Non-pigmented ciliary epithelial cell (primary cell): ENCODE measurements around the gene HAUS3.

ENCODE experiments used
- DNase-seq: peaks from one replicate; pipeline ENCODE4 v3.0.0-alpha.2; 2010; ENCODE audit warnings: low read depth

The HAUS3 gene

DNA sequence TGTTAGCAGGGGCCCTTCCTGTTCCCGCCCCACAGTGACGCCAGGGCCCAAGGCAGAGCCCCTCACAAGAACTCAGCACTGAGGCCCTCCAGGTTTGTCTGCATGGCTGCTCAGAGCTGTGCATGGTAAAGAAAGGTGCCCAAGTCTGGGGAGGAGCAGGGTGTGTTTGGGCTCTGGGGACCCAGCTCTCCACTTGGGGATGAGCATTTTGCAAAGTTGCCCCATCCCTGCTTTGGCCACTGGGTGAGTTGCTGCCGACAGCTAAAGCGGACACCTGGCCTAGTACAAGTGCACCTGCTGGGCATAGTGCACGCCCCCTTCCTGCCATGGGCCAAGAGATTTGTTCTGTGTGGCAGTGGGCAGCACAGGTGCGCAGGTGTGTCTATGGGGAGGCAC, 22.0 kb upstream of the HAUS3 start:
- DNase-seq: no peak

DNA sequence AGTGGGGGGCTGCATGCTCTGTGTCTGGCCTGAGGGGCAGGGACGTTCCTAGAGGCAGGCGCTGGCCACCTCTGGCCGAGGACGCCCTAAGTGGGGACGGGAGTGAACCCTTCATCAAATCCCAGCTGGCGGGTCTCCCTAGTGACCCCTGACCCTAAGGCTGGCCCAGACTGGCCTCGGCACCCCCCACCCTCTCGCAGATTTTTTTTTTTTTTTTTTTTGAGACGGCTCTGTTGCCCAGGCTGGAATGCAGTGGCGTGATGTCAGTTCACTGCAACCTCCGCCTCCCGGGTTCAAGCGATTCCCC, 21.0 kb upstream of the HAUS3 start:
- no peak for DNase-seq

DNA sequence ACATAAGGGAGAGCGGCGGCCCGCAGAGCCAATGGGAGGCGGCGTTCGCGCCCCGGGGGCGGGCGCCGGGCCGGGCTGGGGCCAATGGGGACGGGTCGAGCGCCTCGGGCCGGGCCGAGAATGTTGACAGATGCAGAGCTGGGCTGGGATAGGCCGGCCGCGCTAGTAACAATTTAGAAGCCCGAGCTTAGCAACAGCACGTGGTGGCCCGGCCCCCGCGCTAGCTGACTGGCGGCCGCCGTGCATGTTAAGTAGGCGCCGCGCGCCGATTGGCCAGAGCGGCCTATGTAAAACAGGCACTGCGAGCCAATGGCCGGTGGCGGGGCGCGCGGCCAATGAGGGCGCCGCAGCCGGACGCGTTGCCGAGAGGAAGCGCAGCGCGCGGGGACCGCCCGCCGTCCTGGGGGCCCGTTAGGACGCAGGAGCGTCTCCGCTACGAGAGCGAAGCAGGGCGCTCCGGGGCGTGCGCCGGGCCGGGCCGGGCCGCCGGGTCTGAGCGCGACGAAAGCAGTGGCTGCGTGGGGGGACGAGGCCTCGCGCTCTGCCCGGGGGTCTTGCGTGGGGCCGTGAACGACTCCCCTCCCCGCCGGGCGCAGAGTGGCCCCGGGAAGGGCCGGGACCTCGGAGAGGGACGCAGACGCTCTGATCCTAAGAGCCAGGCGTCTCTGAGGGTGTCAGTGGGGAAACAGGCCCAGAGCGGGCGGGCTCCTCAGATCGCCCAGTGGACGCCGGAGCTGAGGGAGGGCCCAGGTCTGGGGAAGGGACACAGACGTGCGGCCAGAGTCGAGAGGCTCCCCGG, 20.4 kb upstream of the HAUS3 start:
- peak; percentile 93 for DNase-seq

DNA sequence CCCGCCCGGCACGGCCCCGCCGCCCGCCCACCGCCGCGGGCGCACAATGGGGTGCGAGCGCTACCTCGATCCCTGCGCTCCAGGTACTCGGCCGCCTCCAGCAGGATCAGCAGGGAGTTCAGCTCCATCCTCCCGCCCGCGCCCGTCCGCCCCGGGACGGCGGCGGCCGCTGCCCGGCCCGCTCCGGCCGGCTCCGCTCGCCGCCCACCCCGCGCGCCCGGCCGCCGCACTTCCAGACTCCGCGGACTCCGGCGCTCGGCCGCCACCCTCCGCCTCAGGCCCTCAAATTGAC, 19.9 kb upstream of the HAUS3 start, which contains the start of gene MXD4:
Gene MXD4, minus strand, starts transcription at position 257 of the 292 bp plus-strand sequence. Its CDS starts 129 bp downstream, at position 128.
- DNase-seq: no peak

DNA sequence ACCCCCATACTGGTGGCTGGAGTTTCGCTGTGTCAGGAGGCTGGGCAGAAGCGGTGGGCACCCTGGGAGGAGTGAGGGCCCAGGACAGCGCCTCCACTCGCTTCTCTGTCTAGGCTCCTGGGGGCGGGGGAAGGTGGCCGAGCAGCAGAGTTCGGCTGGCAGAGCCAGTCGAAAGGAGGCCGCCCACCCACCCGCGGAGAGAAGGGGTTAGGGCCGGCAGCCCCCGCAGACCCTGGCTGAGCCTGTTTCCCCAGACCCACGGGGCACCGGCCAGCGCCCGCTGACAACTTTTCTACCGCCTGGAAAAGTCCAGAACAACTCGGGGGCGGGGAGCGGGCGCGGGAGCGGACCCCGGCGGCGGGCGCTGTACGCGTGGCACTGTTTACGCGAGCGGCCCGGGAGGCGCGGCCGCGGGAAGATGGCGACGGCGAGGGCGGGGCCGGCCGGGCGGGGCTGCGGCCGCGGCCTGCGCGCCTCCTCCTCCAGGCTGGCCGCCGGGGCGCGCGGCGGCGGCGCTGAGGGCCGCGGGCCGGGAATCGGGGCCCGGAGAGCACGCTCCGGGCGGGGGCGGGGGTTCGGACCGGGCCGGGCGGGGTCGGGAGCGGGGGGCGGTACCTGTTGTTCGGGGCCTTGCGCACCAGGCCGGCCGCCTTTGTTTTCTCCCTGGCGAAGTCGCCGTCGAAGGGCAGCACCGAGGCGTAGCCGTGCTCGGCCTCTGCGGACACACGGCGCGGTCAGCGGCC, 19.4 kb upstream of the HAUS3 start:
- no peak for DNase-seq

DNA sequence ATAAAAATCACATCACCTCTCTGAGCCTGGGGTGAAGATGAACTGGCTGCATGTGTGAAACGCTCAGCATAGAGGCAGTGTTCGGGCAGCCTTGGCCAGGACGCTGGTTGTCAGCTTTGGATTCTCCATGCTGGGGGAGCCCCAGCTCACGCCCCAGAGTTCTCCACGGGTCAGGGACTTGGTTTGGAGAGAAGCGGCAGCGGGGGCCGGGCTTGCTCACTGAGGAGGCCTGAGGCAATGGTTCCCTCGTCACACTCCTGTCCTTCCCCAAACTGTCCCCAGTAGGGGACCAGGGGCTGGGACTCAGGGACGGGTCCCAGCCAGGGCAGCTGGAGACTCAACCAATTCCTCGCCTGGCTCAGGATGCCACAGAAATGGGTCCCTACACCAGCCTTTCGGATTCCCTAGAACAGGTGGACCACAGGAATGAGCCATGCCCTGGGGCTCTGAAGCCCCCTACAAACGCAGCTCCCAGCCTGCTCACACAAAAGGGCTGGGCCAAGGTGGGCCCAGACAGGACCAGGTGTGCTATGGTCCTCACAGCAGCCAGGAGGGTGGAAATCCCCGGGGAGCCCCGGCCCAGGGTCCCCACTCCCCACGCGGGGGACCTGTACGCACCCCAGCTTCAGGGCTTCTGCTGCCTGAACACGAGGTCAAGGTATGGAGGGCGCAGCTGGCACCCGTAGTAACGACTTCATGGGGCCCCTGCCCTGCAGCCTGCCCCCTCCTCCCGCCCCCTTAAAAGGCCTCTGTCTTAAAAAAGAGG, 18.6 kb upstream of the HAUS3 start:
- DNase-seq: no peak

DNA sequence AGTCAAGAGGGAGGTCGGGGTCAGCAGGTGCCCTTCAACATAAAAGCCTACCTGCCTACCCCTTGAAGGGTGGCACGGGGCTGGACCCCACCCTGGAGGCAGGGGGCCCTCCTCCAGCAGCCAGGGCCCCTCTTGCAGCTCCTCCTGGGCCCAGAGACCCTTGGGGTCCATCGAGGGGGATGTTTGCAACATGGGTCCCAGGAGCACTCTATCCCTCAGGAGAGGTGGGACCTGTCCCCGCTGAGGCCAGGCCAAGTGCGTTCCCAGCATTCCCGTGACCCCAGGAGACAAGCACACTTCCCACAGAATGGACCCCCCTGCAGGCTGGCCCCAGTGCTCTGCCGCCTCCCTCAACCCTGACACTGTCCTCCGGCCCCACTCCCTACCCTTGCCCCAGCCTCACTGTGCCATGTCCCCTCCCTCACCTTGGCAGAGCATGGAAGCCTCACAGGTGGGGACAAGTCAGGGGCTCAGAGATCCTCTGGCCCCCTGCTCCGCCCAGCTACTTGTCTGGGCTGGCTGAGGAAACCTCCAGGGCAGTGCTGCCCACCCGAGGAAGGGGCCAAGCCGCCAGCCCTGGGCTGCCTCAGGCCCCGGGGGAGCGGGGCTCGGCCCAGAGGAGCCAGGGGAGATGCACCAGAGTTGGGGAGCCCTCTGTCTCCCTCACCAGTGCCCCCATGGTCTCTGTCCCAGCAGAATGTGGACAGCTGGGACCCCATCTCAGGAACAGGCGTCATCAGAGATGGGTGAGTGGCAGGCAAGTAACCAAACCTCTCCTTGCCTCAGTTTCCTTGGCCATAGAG, 17.8 kb upstream of the HAUS3 start:
- no peak for DNase-seq

DNA sequence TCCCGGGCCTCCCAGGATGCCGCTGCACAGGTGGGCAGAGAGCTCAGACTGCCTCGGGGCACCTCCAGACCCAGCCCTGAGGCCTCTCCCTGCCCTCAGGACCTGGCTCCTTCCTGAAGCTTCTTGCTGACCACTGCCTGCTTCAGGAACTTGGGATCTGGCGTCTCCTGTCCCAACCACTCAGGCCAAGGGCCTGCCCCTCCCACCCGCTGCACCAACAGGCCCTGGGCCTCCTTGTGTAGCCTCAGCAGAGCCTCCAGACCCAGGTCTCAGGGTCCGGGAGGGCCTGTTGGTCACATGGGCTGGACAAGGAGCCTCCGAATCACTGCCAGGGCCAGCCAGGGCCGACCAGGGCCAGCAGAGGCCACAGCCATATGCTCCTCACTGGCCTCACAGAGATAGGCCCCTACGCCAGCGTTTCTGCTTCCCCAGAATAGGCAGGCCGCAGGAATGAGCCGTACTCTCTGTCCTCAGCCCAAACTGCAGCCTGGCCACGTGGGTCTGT, 17.2 kb upstream of the HAUS3 start:
- no peak for DNase-seq

DNA sequence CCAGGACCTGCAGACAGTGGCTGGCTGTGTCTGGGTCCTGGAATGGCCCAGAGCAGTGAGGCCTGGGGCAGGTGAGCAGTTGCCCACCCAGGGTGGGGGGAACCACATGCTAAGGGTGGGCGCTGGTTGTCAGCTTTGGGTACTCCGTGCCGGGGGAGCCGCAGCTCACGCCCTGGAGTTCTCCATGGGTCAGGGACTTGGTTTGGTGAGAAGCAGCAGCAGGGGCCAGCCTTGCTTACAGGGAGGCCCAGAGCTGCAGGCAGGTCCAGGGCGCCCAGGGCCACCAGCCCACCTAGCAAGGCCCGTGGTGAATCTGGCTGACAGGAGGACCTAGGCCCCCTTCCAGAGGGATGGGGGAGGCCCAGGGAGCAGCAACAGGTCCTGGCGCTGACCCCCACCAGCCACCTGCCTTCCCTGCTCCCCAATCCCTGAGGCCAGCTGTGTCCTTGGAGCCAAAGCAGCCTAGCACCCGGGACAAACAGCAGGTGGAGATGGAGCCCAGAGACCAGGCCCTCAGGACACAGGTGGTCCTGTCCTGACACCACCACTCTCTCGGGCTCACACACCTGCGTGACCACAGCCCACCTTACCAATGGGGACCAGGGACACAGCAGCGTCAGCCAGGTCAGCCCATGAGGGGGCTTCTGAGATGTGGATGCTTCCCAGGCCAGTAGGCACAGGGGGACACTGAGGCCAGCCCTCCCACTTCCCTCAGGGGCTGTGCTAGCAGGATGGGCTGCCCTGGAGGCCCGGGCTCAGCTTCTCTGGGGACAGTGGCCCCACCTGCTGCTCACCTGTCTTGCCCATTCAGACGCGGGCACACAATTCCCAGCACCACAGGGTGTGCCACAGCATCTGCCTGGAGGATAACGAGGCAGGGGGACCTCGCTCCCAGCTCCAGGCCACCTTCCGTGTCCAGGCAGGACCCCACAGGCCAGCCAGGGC, 16.4 kb upstream of the HAUS3 start:
- DNase-seq: no peak

DNA sequence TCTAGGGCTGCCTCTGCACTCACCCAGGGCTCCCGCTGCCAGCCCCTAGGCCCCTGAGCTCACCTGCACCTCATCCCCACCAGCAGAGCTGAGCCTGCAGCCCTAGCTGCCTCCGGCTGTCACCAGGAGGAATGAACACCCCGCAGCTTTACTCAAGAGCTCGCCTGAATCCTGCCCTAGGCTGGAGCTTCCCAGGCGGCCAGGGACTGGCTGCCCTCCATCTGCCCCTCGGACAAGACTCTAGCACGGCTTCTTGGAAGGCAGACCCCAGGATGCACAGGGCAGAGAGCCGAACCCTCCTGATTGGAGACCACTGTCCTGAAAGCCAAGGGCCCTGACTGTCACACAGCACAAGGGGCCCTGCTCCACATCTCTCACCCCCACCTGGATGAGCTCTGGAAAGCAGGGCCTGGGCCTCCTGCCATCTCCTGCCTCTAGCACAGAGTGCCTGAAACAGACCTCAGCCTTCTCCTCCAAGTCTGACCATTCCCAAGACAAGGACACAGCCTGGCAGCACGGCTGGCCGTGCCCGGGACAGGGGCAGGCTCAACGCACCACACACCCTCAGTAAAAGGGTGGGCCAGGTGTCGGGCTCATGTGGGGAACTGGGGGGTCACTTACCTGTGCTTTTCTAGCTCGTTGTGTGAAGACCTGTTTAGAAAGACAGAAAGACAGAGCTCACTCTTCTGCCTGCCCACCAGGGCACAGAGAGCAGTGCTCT, 15.6 kb upstream of the HAUS3 start:
- no peak for DNase-seq

DNA sequence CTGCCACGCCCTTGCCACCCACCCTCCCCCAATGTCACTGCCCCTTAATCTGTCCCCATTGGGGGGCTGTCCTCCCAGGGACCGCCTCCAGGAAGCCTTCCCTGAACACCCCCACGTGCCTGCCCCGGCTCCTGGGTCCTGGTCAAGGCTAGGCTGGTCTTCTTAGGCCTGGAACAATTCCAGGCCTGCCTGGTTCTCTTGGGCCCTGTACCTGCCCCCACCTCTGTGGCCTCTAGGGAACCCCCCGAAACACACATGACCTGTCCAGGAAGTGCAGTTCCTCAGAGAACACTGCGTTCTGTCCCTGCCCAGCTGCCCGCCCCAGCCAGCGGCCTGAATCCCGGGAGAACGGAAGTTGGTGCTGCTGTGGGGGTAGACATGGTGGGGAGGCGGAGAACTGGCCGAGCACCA, 14.9 kb upstream of the HAUS3 start:
- DNase-seq: no peak

DNA sequence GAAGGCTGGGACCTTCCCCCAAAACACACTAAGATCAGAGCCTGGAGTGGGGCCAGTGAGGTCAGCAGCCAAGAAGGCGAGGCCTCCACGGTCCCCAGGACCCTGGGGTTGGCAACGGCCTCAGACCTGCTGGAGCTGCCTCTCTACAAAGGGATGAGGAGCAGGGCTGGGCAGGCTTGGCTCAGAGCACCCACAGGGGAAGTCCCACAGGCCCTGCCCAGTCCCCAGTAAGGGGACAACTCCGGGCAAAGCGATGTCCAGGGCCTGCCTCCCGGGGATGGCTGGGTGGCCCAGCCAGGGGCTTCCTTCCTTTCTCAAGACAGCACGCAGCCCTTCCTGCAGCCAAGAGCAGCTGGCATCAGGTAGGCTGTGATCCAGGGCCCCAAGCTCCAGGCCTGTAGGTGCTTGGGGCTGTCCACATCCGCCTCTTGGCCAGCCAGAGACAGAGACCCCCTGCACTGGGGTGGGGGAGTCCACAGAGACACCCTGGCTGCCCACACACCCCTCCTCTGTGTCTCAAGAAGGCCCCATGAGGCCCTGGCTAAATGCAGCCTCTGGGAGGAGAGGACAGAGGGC, 14.3 kb upstream of the HAUS3 start:
- no peak for DNase-seq

DNA sequence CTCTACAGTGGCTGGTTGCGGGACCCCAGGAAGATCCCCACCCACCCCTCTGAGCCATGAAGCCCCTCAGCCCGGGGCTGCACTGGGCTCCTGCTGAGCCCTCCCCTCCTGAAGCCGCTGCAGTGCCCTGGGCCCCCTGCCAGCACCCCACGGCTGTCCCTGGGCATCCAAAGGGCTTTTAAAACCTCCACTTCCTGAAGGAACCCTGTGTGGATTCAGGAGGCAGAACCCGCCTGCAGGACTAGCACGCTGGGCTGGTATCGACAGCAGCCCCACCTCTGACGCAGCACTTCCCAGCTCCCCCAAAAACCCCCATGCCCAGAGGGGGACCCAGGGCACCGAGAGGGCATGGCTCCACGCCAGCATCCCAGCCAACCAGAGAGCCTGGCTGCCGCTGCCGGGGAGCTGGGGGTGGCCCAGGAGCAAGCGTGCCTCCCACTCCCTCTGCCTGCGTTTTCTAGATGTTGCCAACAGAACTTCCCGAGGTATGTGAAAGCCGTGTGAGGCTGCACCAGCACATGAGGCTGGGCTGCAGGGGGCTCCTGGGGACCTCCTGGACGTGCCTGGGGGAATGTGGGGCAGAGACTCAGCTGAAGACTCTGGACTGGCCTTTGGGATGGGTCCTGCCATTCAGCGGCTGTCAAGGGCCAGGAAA, 13.7 kb upstream of the HAUS3 start:
- no peak for DNase-seq

DNA sequence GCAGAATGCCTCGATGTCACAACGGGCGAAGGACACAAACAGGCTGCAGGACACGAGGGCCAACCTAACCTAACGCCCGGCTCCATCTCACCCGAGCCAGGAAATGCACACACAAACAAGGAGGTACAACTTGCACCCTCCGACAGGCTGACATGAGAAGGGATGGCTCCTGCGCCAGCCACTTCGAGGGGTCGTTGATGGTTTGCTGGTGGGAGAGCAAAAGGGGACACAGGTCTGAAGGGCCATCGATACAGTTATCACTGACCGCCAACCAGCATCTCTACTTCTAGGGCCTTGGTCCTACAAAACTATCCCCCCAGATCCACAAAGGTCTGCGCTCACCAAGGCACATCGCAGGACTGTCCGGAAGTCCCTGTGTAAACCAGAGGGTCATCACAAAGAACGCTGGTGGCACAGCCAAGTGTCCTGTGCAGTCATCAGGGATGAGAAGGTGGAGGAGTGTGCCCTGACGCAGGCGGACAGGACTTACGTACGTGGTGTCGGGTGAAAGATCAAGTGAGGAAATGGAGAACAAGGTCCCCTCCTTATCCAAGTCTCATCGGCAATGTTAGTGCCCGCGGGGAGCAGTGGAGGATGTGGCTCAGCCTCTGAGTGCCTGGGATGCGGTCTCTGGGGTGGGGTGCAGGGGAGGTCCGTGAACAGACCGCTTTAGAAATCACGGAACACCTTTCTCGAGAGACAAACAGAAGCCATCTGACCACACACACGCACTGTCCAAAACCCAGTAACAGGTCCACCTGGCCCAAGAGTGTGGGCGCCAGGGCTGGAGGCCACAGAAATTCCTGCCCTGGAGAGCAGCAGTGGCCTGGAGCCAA, 13.0 kb upstream of the HAUS3 start:
- DNase-seq: no peak

DNA sequence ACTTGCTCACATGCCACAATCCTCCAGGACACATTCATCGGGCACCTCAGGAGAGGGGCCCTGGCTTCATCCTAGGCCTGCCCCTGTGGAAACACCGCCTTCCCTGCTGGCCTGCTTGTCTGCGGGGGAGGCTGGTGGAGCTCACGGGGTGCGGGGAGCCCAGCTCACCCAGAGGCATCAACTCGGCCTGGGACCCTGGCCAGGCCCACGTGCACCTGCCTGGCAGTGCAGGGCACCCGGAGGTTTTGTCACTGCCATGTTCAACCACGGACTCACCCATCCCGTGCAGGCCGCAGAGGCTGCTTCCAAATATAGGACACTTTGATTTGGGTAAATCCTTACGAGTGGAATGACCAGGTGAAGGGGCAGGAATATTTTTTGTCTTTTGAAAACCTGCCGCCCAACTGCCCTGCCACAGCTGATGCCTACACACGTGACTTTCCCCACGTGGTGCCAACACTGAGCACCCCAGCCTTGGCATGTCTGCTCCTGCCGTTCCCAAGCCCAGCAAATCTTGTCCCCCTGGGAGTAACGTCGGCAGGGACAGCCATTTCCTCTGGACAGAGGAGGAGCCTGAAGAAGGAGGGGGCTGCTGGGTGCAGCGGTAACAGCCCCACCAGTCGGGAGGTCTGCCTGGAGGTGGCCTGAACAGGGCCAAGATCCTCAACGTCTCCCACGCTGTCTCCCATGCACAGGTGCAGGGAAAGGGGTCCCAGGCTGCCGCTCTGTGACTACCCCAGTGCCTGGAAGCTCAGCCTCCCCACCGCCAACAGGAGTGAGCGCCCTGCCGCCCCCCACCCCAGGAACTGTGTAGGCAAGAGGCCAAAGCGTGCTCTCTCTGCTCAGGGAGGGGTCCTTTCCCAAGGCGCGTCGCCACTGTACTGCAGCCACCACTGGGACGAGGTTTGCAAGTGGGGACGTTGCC, 11.5 kb upstream of the HAUS3 start:
- DNase-seq: no peak

DNA sequence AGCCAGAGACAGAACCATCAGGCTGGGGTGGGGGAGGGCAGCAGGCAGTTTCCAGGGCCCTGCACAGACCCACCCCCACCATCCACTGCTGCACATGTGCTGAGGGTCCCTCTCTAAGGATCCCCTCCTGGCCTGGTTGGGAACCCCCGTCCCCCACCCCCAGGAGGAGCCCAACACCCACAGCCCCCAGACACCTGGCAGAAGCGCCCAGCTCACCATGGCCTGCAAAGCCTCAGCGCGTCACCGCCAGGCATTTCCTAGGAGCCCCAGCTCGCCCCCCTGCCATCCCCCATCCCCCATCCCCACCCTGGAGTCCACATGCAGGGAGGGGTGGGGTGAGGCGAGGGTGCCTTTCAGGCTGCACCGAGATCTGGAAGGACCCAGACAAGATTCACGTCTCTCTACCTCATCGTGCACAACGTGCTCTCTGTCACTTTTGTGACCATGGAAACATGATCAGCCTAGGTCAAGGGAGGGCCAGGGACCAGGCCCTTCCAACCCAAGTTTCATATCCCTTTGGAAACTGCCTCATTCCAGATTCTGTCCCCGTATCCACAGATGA, 10.7 kb upstream of the HAUS3 start:
- DNase-seq: no peak
